ENCODE data around the gene LHFPL2. TPM values are rescaled to one million over a fixed set of nuclear protein-coding genes. Genes with fewer than 3 reads are reported as not detected.
A peak's percentile ranks its signal among the peaks of the same experiment; 100 is the strongest.

Gene LHFPL2
- total and polyA plus RNA-seq, 2 of the 4 experiments (the other 2 are of a cell fraction), result 6.5 to 11.3 TPM

GRCh38 chr5:78601559-78602314, 46.8 kb downstream of the LHFPL2 start (continued):
- TF ChIP-seq RAD21 (IDR thresholded peaks at IDR 0.05; ENCODE audit: low read length), result no peak
- TF ChIP-seq MAFK (IDR thresholded peaks at IDR 0.05; ENCODE audit: low read depth, low read length), result no peak
- TF ChIP-seq CEBPB (IDR thresholded peaks at IDR 0.05; ENCODE audit: low read depth, low read length), result no peak

- Histone ChIP-seq H3K79me1 (ENCODE audit: low read depth in 1 of 2, low read length in 2 of 2) (peaks cover 13 to 53% of the 10 kb centered on the region in 2 experiments), H3K18ac (ENCODE audit: low read depth, low read length) (peak overlapping the region; percentile 48; the same call in 1 of the 2 replicates), H3K4me2 (ENCODE audit: low read depth, low read length) (peak overlapping the region; percentile 30; the same call in 1 of the 2 replicates), H3K36me3 (ENCODE audit: control insufficient read depth, insufficient read depth, low read length) (peaks cover 4% of the 10 kb centered on the region), H3K4me1 (ENCODE audit: control insufficient read depth, insufficient read depth, low read length) (peaks cover 22% of the 10 kb centered on the region), H2AK9ac (replicated peaks; ENCODE audit: low read depth, low read length, poor library complexity) (no peak overlapping the region), H2AK5ac (ENCODE audit: low read depth, low read length) (peak overlapping the region; percentile 57; the same call in 1 of the 2 replicates), H3K4me3 (ENCODE audit: insufficient read depth, low read depth, low read length) (no peak overlapping the region), H4K8ac (ENCODE audit: low read depth in 2 of 2, low read length in 2 of 2) (peak overlapping the region in 1 of 2 experiments; percentile 53; a peak in 1 of 4 replicates), H3K27ac (ENCODE audit: insufficient read depth, low read length) (peak overlapping the region; percentile 60), H3K27me3 (ENCODE audit: control insufficient read depth, insufficient read depth, low read length) (no peaks in the 10 kb centered on the region), H4K5ac (ENCODE audit: low read depth, low read length) (peak overlapping the region; percentile 41; the same call in 1 of the 2 replicates), H3K14ac (replicated peaks; ENCODE audit: low read depth, low read length) (peak overlapping the region; percentile 10), H2BK120ac (ENCODE audit: low read depth, low read length) (peak overlapping the region; percentile 60; the same call in 1 of the 2 replicates), H3K9me3 (ENCODE audit: control insufficient read depth, insufficient read depth, low read length) (no peaks in the 10 kb centered on the region), H4K20me1 (ENCODE audit: insufficient read depth, low read length) (0 out of 2 replicates have a peak, but pooled peaks cover 7% of the 10 kb centered on the region), H3K9me1 (ENCODE audit: insufficient read depth, low read length) (peaks cover 18% of the 10 kb centered on the region), H3K56ac (ENCODE audit: extremely low read depth, insufficient read depth, low read length) (no peak overlapping the region), H2AFZ (replicated peaks; ENCODE audit: low read length, poor library complexity) (no peak overlapping the region), H2BK5ac (ENCODE audit: low read depth, low read length, poor library complexity, severe bottlenecking) (peak overlapping the region; percentile 90), H3K9ac (ENCODE audit: low read depth, low read length) (no peak overlapping the region), H2BK15ac (ENCODE audit: low read depth, low read length) (peak overlapping the region; percentile 50; the same call in 1 of the 3 replicates), H3K4ac (ENCODE audit: low read depth, low read length) (peak overlapping the region; percentile 85), H3K23ac (ENCODE audit: low read depth, low read length) (peak overlapping the region; percentile 48; the same call in 1 of the 2 replicates), H2BK20ac (ENCODE audit: low read depth, low read length) (peak overlapping the region; percentile 13; the same call in 1 of the 2 replicates), H4K91ac (ENCODE audit: insufficient read depth, low read depth, low read length) (0 out of 2 replicates have a peak overlapping the region, but pooled peaks have one; percentile 35)
- DNase-seq, result peak; percentile 84
- WGBS, 2 experiments (ENCODE audit: extremely low coverage in 2 of 2, insufficient read length in 1 of 2), result no CpG with 5 or more reads among the region's 5 CpGs
- in situ Hi-C loops (cut with MboI; ENCODE audit: low sequenced_read_pairs) (no loop called here), intact Hi-C loops (cut with micrococcal nuclease) (no loop called here), dilution Hi-C loops (cut with HindIII; ENCODE audit: low sequenced_read_pairs, unreplicated experiment) (no loop called here)
- peak; percentile 85 for ATAC-seq (ENCODE audit: low read depth)
- TF ChIP-seq ELK1 (IDR thresholded peaks at IDR 0.05; ENCODE audit: borderline replicate concordance, low read depth, low read length), result no peak
- TF ChIP-seq USF2 (IDR thresholded peaks at IDR 0.05; ENCODE audit: low read depth, low read length), result no peak
- TF ChIP-seq RAD21 (IDR thresholded peaks at IDR 0.05; ENCODE audit: low read length), result peak; percentile 8; the same call in 1 of the 2 replicates
- no peak for TF ChIP-seq MAFK (IDR thresholded peaks at IDR 0.05; ENCODE audit: low read depth, low read length)
- ChIA-PET CTCF (no interaction called here), POLR2A (ENCODE audit: unreplicated experiment) (interaction anchor here (0.6 kb wide), 1 partner anchor 38 kb away, joined by 4 read pairs; no protein-coding TSS in a partner anchor)
- no TSS peak for BruUV-seq (replicated peaks)
Measured at GRCh38 chr5:78600687-78601414, 47.7 kb downstream of the LHFPL2 start.

All from IMR-90 (cell line).